Ishikawa (cell line): ENCODE results near the gene AHCYL2.

ENCODE experiments used
- CEBPB ChIP-seq: IDR thresholded peaks from 2 replicates; pipeline ENCODE4 v1.6.1; 2012
- CREB1 ChIP-seq: IDR thresholded peaks from 2 replicates; pipeline ENCODE4 v1.6.1; 2012; ENCODE audit warnings: low read depth
- EGR1 ChIP-seq: IDR thresholded peaks from 2 replicates; pipeline ENCODE4 v1.6.1; 2012
- EP300 ChIP-seq: IDR thresholded peaks from 2 replicates; pipeline ENCODE4 v1.6.1; 2012; ENCODE audit warnings: borderline replicate concordance
- NFIC ChIP-seq: IDR thresholded peaks from 2 replicates; pipeline ENCODE4 v1.6.1; 2012
- RAD21 ChIP-seq: IDR thresholded peaks from 2 replicates; pipeline ENCODE4 v1.6.1; 2012; ENCODE audit warnings: low read depth
- REST ChIP-seq: IDR thresholded peaks from 2 replicates; pipeline ENCODE4 v1.6.1; 2012; ENCODE audit warnings: low read depth, mild to moderate bottlenecking
- TAF1 ChIP-seq: IDR thresholded peaks from 2 replicates; pipeline ENCODE4 v1.6.1; 2012; ENCODE audit warnings: low read depth, mild to moderate bottlenecking
- TCF12 ChIP-seq: IDR thresholded peaks from 2 replicates; pipeline ENCODE4 v1.6.1; 2012; ENCODE audit warnings: low read depth
- YY1 ChIP-seq: IDR thresholded peaks from 2 replicates; pipeline ENCODE4 v1.6.1; 2012; ENCODE audit warnings: low read depth

DNA sequence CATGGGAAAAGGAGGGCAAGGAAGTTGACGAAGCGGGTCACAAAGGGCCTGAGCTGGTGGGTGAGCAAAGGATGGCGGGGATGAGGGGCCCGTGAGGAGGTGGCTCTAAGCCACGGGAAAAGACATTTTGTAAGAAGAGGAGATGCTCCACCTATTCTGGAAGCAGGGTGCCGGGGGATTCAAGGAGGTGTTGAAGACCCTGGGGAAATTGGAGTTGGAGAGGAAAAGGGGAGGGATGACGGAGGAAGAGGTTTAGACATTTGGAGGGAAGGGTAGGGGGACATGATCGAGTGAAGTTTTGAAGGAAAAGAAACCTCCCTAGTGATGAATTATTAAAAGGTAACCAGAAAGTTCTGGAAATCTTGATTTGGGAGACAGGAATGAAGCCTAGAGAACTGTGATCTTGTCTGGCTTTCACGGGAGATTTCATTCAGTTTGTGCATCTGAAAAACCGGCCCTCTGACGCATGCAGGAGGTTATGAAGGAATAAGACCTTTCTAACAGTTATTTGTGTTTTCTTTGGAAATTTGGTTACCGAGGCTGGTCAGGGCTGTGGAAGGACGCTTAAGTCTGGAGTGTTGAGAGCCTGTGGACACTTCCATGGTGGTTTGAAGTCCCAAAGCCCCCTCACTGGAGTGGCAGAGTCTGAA is 35.0 kb upstream of the AHCYL2 start:
- TF ChIP-seq RAD21: no peak
- TF ChIP-seq YY1: no peak
- no peak for TF ChIP-seq CEBPB
- no peak for TF ChIP-seq REST
- no peak for TF ChIP-seq TAF1
- TF ChIP-seq NFIC: no peak
- TF ChIP-seq TCF12: no peak
- no peak for TF ChIP-seq EGR1
- no peak for TF ChIP-seq EP300
- no peak for TF ChIP-seq CREB1
